HAP-1 (cell line): Measurements from ENCODE around the gene FAM241A.

ENCODE experiments used
- DNase-seq, 2 experiments: peaks; one replicate each; pipeline ENCODE4 v3.0.0-alpha.2; 2016 to 2020; ENCODE audit warnings: low spot score in 2 of 2
- H3K27me3 ChIP-seq: fragments of 250-450 bp; sonication (Bioruptor Pico); 2 replicates; pipeline ENCODE4 v1.5.1; 2020; ENCODE audit warnings: low read depth, mild to moderate bottlenecking, moderate library complexity
- H3K36me3 ChIP-seq: fragments of 250-450 bp; sonication (Bioruptor Pico); replicated peaks from 2 replicates; pipeline ENCODE4 v1.5.1; 2020; ENCODE audit warnings: mild to moderate bottlenecking
- H3K4me1 ChIP-seq: fragments of 250-450 bp; sonication (Bioruptor Pico); 2 replicates; pipeline ENCODE4 v1.5.1; 2020; ENCODE audit warnings: mild to moderate bottlenecking
- H3K4me3 ChIP-seq: fragments of 250-450 bp; sonication (Bioruptor Pico); 2 replicates; pipeline ENCODE4 v1.5.1; 2020; ENCODE audit warnings: mild to moderate bottlenecking, moderate library complexity
- H3K9me3 ChIP-seq: fragments of 250-450 bp; sonication (Bioruptor Pico); 2 replicates; pipeline ENCODE4 v1.5.1; 2020; ENCODE audit warnings: mild to moderate bottlenecking, moderate library complexity
- in situ Hi-C: fragments of 300-500 bp; cut with MboI; formaldehyde crosslinking; loops from 3 replicates; pipeline ENCODE4 v1.14.3; 2020; ENCODE audit warnings: low sequenced_read_pairs, inconsistent platforms, mixed read lengths

FAM241A gene

GRCh38 chr4:112118742-112119352, 26.4 kb upstream of the FAM241A start:
- H3K4me1 ChIP-seq = no peaks in the 10 kb centered on the region
- H3K9me3 ChIP-seq = no peaks in the 10 kb centered on the region
- H3K4me3 ChIP-seq = no peak overlapping the region
- in situ Hi-C loops = loop anchor here (25.0 kb wide), 2 partner anchors 493 to 643 kb away; no protein-coding TSS in a partner anchor
- no peaks in the 10 kb centered on the region for H3K27me3 ChIP-seq
- no peak for DNase-seq
- no peaks in the 10 kb centered on the region for H3K36me3 ChIP-seq

DNA sequence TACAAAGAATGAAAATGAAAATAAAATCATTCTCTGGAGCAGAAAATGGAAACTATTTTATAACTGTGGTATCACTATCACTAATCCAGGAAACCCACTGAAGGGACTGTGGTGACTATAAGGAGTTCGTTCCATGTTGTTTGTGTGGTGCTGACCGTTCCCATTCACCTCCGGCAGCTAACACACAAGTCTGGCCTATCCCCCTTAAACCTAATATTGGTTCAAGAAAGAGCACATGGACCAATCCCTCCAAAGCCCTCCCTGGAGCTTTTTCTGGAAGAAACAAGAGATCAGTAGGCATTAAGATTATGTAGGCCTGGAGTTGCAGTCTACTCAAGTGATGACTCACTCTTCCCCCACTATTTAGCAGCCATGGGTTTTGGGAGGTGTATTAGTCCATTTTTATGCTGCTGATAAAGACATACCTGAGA, 25.9 kb upstream of the FAM241A start:
- no peaks in the 10 kb centered on the region for H3K27me3 ChIP-seq
- DNase-seq = no peak
- H3K4me1 ChIP-seq = no peaks in the 10 kb centered on the region
- no peak overlapping the region for H3K4me3 ChIP-seq
- H3K36me3 ChIP-seq = no peaks in the 10 kb centered on the region
- in situ Hi-C loops = loop anchor here (25.0 kb wide), 2 partner anchors 493 to 643 kb away; no protein-coding TSS in a partner anchor
- no peaks in the 10 kb centered on the region for H3K9me3 ChIP-seq

DNA sequence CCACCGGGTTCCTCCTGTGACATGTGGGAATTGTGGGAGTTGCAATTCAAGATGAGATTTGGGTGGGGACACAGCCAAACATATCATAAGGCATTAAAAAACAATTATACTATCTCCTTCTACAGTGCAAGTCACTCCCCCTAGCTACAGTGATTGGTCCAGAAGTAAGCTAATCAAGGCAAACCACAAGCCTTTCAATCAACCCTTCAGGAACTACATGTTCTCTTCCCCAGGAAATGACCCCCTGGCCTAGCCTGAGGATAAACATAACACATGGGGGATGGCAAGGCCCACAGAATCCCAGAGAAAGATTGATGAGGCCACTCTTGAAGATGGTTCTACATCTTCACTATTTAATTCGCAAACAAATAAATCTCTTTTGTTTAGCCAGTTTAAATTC, 25.2 kb upstream of the FAM241A start:
- no peaks in the 10 kb centered on the region for H3K36me3 ChIP-seq
- in situ Hi-C loops = loop anchor here (25.0 kb wide), 2 partner anchors 492 to 642 kb away; no protein-coding TSS in a partner anchor
- no peaks in the 10 kb centered on the region for H3K4me1 ChIP-seq
- DNase-seq = no peak
- H3K4me3 ChIP-seq = no peak overlapping the region
- no peaks in the 10 kb centered on the region for H3K9me3 ChIP-seq
- H3K27me3 ChIP-seq = no peaks in the 10 kb centered on the region

DNA sequence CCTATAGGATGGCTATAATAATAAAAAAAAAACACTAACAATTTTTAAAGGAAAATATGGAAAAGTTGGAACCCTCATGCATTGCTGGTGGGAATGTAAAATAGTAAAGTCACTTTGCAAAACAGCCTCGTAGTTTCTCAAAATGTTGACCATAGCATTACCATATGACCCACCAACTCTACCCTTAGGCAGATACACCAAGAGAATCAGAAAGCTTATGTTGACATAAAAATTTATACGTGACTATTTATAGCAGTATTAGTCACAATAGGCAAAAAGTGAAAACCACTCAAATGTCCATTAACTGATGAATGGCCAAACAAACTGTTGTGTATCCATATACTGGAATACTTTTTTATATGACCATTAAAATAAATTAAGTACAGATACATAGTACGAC, 19.8 kb upstream of the FAM241A start:
- no peak for DNase-seq
- no peak overlapping the region for H3K4me3 ChIP-seq
- no peaks in the 10 kb centered on the region for H3K9me3 ChIP-seq
- in situ Hi-C loops = no loop called here
- 0 out of 2 replicates have a peak, but pooled peaks cover 3% of the 10 kb centered on the region for H3K4me1 ChIP-seq
- no peaks in the 10 kb centered on the region for H3K36me3 ChIP-seq
- H3K27me3 ChIP-seq = no peaks in the 10 kb centered on the region

DNA sequence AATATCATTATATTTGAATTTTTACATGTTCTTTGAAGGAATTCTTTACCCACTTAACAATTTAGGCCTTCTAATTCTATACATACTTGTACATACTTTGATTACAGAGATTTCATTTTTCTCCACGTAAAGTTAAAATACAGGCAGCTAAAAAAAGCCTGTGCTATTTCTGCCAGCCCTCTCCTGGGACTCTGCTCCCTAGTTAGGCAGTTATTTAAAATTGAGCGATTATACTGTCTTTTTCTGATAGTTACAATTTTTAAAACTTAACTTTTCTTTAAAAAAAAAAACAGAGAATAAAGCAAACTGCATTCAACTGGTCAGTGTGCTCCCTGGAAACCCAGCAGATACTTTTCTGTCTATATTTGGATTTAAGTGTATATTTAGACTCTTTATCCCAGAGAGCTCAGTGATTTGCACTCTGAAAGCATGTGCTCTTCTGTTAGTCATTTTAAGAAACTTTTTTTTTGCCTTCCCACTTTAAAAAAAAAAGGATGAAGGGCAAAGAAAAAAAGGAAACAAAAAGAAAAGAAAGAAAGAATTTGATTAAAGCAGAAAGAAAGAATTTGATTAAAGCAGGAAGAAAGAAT, 18.1 kb upstream of the FAM241A start:
- in situ Hi-C loops = no loop called here
- no peaks in the 10 kb centered on the region for H3K36me3 ChIP-seq
- H3K9me3 ChIP-seq = no peaks in the 10 kb centered on the region

DNA sequence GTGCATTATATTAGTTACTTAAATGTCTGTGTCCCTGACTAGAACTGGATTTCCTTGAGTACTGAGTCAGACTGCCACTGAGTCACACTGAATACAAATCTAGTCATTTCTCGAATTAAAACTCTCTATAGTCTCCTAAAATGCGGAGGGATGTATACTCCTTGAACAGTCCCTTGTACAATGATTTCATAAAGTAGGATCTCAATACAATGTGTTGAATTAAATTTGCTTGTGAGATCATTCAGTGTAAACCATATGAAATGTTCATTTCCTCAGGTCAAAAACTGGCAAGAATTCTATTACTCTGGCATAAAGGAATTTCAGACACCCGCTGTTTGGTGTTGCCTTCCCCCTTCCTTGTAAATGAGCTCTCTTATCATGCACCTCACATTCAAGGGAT, 17.5 kb upstream of the FAM241A start:
- DNase-seq = no peak
- H3K27me3 ChIP-seq = no peaks in the 10 kb centered on the region; the same call in 1 of the 2 replicates
- no peak overlapping the region for H3K4me3 ChIP-seq
- in situ Hi-C loops = no loop called here
- no peaks in the 10 kb centered on the region for H3K36me3 ChIP-seq
- no peaks in the 10 kb centered on the region for H3K9me3 ChIP-seq
- H3K4me1 ChIP-seq = 0 out of 2 replicates have a peak, but pooled peaks cover 3% of the 10 kb centered on the region

More for the DNA sequence above, 18.1 kb upstream of the FAM241A start:
- Histone ChIP-seq H3K4me1 (0 out of 2 replicates have a peak, but pooled peaks cover 3% of the 10 kb centered on the region), H3K4me3 (no peak overlapping the region), H3K27me3 (no peaks in the 10 kb centered on the region; the same call in 1 of the 2 replicates)
- no peak for DNase-seq

DNA sequence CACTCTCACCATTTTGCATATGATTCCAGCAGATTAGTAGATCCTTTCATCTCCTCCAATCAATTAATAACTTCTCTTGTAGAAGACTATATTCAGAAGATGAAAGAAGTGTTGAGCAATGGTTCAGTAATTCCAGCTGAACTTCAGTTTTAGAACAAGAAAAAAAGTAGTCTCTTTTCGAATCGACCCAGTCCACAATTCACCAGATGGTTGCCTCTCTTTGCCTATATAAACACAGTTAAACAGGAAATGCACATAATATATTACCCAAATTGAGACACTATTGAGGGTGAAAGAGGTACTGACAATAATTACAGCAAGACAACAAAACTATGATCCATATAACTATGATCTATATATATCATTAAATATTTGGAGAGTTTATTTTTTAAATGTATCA, 16.8 kb upstream of the FAM241A start:
- no peaks in the 10 kb centered on the region for H3K9me3 ChIP-seq
- H3K27me3 ChIP-seq = no peaks in the 10 kb centered on the region; the same call in 1 of the 2 replicates
- H3K36me3 ChIP-seq = no peaks in the 10 kb centered on the region
- 0 out of 2 replicates have a peak, but pooled peaks cover 3% of the 10 kb centered on the region for H3K4me1 ChIP-seq
- DNase-seq = no peak
- in situ Hi-C loops = no loop called here
- no peak overlapping the region for H3K4me3 ChIP-seq

- H3K27me3 ChIP-seq = no peaks in the 10 kb centered on the region; the same call in 1 of the 2 replicates
- no peak for DNase-seq
- 0 out of 2 replicates have a peak, but pooled peaks cover 3% of the 10 kb centered on the region for H3K4me1 ChIP-seq
- no peaks in the 10 kb centered on the region for H3K36me3 ChIP-seq
- in situ Hi-C loops = no loop called here
- no peak overlapping the region for H3K4me3 ChIP-seq
- no peaks in the 10 kb centered on the region for H3K9me3 ChIP-seq
Observed at GRCh38 chr4:112130906-112131305, 14.3 kb upstream of the FAM241A start.

DNA sequence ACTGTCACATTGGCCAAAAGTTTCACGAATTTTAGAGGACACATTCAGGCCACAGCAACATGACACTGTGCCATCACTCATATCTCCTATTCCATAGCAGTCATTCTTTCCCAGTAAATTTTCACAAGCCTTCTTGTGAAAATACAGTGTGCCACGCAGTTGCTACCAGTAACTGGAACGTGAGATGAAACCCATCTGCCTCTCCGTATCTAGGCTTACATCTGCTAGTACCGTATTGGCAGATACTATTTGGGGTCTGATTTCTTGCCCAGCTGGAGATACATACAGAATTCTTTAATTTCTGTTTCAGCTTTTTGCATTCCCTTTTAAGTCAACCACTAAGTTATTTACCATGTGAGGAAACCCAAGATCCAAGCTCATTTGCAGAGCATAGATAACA, 8.7 kb upstream of the FAM241A start:
- in situ Hi-C loops = no loop called here
- no peaks in the 10 kb centered on the region for H3K9me3 ChIP-seq
- DNase-seq = no peak
- no peaks in the 10 kb centered on the region for H3K27me3 ChIP-seq
- H3K36me3 ChIP-seq = no peaks in the 10 kb centered on the region
- no peak overlapping the region for H3K4me3 ChIP-seq
- no peaks in the 10 kb centered on the region for H3K4me1 ChIP-seq

GRCh38 chr4:112138538-112138937, 6.7 kb upstream of the FAM241A start:
- no peak for DNase-seq
- H3K4me3 ChIP-seq = no peak overlapping the region
- H3K27me3 ChIP-seq = no peaks in the 10 kb centered on the region
- H3K4me1 ChIP-seq = no peaks in the 10 kb centered on the region
- H3K9me3 ChIP-seq = no peaks in the 10 kb centered on the region
- in situ Hi-C loops = no loop called here
- no peaks in the 10 kb centered on the region for H3K36me3 ChIP-seq

DNA sequence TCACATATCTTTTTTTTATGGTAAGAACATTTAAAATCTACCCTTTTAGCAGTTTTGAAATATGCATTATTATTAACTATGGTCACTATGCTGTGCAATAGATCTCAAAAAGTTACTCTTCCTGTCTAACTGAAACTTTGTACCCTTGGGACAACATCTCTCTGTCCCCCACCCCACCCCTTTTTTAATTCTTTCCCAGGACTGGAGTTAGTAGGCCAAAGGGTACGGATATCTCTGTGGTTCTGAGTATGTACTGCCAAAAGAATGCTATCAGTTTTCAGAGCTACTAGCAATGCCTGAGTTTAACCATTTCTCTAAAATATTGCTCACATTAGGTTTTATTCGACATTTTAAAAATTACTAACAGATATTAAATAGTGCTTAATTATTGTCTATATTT, 4.7 kb upstream of the FAM241A start:
- peaks cover 2% of the 10 kb centered on the region; the same call in 1 of the 2 replicates for H3K4me1 ChIP-seq
- in situ Hi-C loops = no loop called here
- H3K36me3 ChIP-seq = no peaks in the 10 kb centered on the region
- no peaks in the 10 kb centered on the region for H3K9me3 ChIP-seq
- DNase-seq = no peak
- no peaks in the 10 kb centered on the region for H3K27me3 ChIP-seq
- no peak overlapping the region for H3K4me3 ChIP-seq

DNA sequence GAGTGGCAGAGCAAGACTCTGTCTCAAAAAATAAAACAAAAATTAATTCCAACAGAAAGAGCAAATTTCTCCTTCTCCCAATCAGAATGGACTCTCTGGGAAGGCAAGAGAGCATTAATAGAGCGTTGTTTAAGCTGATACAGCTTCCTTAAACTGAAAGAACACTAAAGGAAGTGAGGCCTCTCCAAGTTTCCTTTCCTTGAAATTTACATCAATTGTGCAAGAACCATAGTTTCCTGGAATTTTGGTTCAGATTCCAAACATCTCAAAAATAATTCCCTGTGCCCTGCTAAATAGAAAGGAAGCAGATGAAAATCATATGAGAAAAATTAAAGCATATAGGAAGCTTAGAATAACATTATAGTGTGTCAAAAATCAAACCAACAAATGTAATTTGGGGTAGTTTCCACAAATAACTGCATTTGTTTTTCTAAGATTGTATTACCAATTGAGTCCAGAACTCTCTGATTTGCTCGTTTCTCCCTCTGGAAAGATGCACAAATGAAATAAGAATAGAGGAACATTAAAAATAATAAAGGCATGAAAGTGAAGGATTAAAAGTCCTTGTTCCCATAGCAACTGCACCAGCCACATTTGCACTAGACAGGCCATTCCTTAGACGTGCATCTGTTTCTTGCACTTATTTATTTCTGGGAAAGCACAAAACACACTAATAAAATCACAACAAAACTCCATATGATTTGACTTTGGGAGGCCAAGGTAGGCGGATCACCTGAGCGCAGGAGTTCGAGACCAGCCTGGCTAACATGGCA, 3.7 kb upstream of the FAM241A start:
- no peaks in the 10 kb centered on the region for H3K27me3 ChIP-seq
- in situ Hi-C loops = no loop called here
- DNase-seq = no peak
- H3K4me1 ChIP-seq = peaks cover 6% of the 10 kb centered on the region
- no peak overlapping the region for H3K4me3 ChIP-seq
- no peaks in the 10 kb centered on the region for H3K36me3 ChIP-seq
- no peaks in the 10 kb centered on the region for H3K9me3 ChIP-seq

- Histone ChIP-seq H3K4me1 (peaks cover 11% of the 10 kb centered on the region), H3K36me3 (no peaks in the 10 kb centered on the region), H3K4me3 (no peak overlapping the region), H3K27me3 (no peaks in the 10 kb centered on the region), H3K9me3 (no peaks in the 10 kb centered on the region)
- DNase-seq = no peak
- in situ Hi-C loops = no loop called here
Observed at GRCh38 chr4:112142182-112142581, 3.1 kb upstream of the FAM241A start.

DNA sequence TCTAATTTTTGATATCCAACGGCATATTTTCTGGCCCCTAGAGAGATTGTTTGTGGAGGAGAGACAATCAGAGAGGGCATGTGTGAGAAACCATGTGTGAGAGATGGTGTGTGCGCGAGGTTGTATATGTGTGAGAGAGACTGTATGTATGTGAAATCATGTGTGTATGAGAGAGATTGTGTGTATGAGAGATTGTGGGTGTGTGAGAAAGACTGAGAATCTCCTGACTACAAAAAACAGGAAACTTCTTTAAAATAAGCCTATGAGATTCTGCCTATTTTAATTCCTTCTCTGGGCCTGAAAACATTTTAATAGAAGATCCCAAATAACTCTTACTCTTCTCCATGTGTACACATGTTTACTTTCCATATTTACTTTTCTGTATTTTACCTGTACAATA, 1.5 kb upstream of the FAM241A start:
- Histone ChIP-seq H3K4me3 (no peak overlapping the region), H3K27me3 (no peaks in the 10 kb centered on the region), H3K36me3 (no peaks in the 10 kb centered on the region), H3K4me1 (peaks cover 12% of the 10 kb centered on the region), H3K9me3 (no peaks in the 10 kb centered on the region)
- in situ Hi-C loops = no loop called here
- no peak for DNase-seq
